Lower leg skin (tissue), 4 donors: ENCODE data around the gene DNAJC4. TPM values are rescaled to one million over a fixed set of nuclear protein-coding genes. Genes with fewer than 3 reads are reported as not detected.

Source experiments
- DNase-seq, 2 donors: peaks; one replicate each; pipeline ENCODE4 v3.0.0-alpha.2; 2019; ENCODE audit warnings: low spot score in 2 of 2
- H3K4me3 ChIP-seq: fragments of 200-600 bp; sonication (generic); 2 replicates; pipeline ENCODE4 v1.5.1; 2017; ENCODE audit warnings: mild to moderate bottlenecking, low read depth; ENCODE audit not compliant: poor library complexity, severe bottlenecking
- CTCF ChIP-seq, 3 donors: fragments of 450-650 bp; IDR thresholded peaks; one replicate each; pipeline ENCODE4 v1.5.1; 2016; ENCODE audit warnings: antibody characterized with exemption in 3 of 3, mild to moderate bottlenecking in 3 of 3, moderate library complexity in 2 of 3
- POLR2A ChIP-seq, 2 donors: fragments of 450-650 bp; IDR thresholded peaks; one replicate each; pipeline ENCODE4 v1.6.1; 2016 to 2017; ENCODE audit warnings: antibody characterized with exemption in 2 of 2, mild to moderate bottlenecking in 1 of 2, moderate library complexity in 1 of 2
- WGBS, 2 donors: methylation state at CpG; one replicate each; pipeline ENCODE4 v1.1.5; 2018; 5-methylcytosine and 5-hydroxymethylcytosine counted together
- intact Hi-C: fragments of 100-400 bp; cut with DNase I; formaldehyde crosslinking; loops from one replicate; pipeline ENCODE4 v1.15.0; 2023; ENCODE audit warnings: low total_unique reads
- total RNA-seq, 4 donors: library from RNA; depleted of rRNA; stranded (reverse); fragments of >200 nt; gene quantifications; one replicate each; pipeline ENCODE4 v1.1.0, GENCODE V29; 2016

Gene DNAJC4
- total RNA-seq, 4 donors from 2014 or later = 19.2 to 37.6 (median 30.8) TPM

GRCh38 chr11:64250415-64251015, 20.2 kb downstream of the DNAJC4 start:
- DNase-seq = no peak
- intact Hi-C loops = no loop called here
- TF ChIP-seq CTCF (IDR thresholded peaks at IDR 0.05) (no peak), POLR2A (IDR thresholded peaks at IDR 0.05) (no peak)
- WGBS, 2 donors = 19% methylated on average over 11 to 12 of the region's 13 CpGs
- H3K4me3 ChIP-seq = no peak overlapping the region

DNA sequence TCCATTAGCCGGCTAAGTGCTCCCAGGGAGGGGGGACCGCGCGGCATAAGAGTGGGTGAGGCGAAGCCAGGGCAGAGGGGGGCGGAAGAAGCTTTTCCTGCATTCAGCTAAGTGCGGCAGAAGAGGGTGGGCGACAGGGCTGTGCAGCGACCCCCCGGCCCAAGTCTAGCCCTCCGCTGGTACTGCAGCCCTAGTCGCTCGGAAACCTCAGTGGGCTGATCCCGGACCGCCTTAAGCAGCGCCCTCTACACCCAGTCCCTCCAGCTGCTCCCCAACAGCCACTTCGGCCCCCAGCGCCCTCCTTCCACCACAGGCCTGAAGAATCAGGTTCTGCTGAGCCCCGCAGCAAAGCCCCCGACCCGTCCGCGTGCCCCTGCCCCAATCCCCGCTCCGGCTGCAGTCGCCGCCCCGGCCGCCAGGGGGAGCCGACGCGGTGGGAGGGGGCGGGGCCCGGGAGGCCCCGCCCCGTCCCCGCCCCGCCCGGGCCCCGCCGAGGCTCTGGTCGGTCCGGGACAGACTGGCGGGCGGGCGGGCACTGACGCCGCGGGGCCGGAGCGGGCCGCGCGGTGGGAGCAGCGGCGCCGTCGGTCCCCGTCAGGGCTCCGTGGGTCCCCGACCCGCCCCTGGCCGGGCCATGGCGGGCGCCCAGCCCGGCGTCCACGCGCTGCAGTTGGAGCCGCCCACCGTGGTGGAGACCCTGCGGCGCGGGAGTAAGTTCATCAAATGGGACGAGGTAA, 20.8 kb downstream of the DNAJC4 start, which contains the start of gene PLCB3:
TSS of gene PLCB3 (plus strand) at position 515 of the 737 bp plus-strand sequence. CDS start at position 635, 120 bp downstream.
- 0 to 1% methylated on average over 20 to 57 of the region's 75 CpGs for WGBS, 2 donors
- intact Hi-C loops = no loop called here
- DNase-seq = no peak
- H3K4me3 ChIP-seq = peak within 1 kb of the TSS; percentile 55
- peak in 1 of 3 donors; percentile 28 for TF ChIP-seq CTCF (IDR thresholded peaks at IDR 0.05)
- TF ChIP-seq POLR2A (IDR thresholded peaks at IDR 0.05) = no peak

DNA sequence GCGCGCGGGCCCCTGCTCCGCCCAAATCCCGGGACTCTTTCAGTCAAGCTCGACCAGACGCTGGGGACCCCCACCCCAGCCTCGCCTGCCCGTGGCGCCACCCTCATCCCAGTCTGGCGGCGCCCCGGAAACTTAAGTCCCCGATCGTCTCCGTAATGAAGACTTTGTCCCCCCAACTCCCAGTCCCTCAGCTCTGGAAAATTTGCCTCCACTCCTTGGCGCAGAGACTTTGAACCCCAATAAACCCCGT, 21.3 kb downstream of the DNAJC4 start:
- peak overlapping the region; percentile 55 for H3K4me3 ChIP-seq
- TF ChIP-seq CTCF (IDR thresholded peaks at IDR 0.05) = no peak
- no peak for TF ChIP-seq POLR2A (IDR thresholded peaks at IDR 0.05)
- intact Hi-C loops = no loop called here
- 0 to 1% methylated on average over 17 to 18 of the region's 18 CpGs for WGBS, 2 donors
- no peak for DNase-seq

- no peak for TF ChIP-seq POLR2A (IDR thresholded peaks at IDR 0.05)
- TF ChIP-seq CTCF (IDR thresholded peaks at IDR 0.05) = no peak
- peak in 1 of 2 donors; percentile 92 for DNase-seq
- intact Hi-C loops = no loop called here
- 4 to 6% methylated on average over 23 of the region's 23 CpGs for WGBS, 2 donors
- peak overlapping the region; percentile 55 for H3K4me3 ChIP-seq
Observed at GRCh38 chr11:64252003-64252872, 21.9 kb downstream of the DNAJC4 start.

DNA sequence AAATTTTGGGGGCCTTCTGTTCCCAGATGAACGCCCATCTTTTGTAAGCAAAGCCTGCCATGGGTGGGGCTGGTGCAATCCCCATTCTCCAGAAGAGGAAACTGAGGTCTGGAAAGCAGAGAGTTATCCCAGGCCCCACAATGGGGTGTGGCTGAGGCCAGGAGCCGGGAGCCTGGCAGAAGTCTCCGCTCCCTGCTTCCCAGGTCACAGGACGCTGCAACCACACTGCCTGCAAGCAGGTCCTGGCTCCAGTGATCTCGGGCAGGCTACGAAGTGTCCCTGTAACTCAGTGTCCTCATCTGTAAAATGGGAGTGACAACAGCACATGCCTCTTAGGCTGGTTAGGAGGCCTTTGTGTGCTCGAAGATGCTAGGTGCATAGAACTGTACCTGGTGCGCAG, 22.7 kb downstream of the DNAJC4 start:
- no peak overlapping the region for H3K4me3 ChIP-seq
- intact Hi-C loops = no loop called here
- no peak for DNase-seq
- WGBS, 2 donors = 60 to 68% methylated on average over 8 of the region's 8 CpGs
- TF ChIP-seq POLR2A (IDR thresholded peaks at IDR 0.05) (no peak), CTCF (IDR thresholded peaks at IDR 0.05) (no peak)
